HG02571 (cell line): ENCODE results near the gene KRTAP16-1.
"Not testable (repeated sequence)": the region's sequence is repeated elsewhere in the genome, so short reads cannot be mapped to it uniquely, and the experiment has no call there.

Experiments used
- ATAC-seq: cut with Tn5 transposase; IDR thresholded peaks from one replicate; pipeline ENCODE4 v1.9.1; 2021; ENCODE audit warnings: mild to moderate bottlenecking, moderate library complexity; ENCODE audit not compliant: unreplicated experiment

The KRTAP16-1 gene

GRCh38 chr17:41302981-41303380 lies 6.1 kb downstream of the KRTAP16-1 start:
- no peak for ATAC-seq

- ATAC-seq, result no peak
Observed at GRCh38 chr17:41301916-41302901, 6.9 kb downstream of the KRTAP16-1 start, which contains the start of gene KRTAP29-1. TSS of gene KRTAP29-1 (minus strand) at chr17:41302851. CDS start at chr17:41302851, 0 bp downstream.

GRCh38 chr17:41301204-41301790 lies 7.8 kb downstream of the KRTAP16-1 start:
- ATAC-seq, result no peak

- ATAC-seq, result no peak
Observed at GRCh38 chr17:41298458-41299135, 10.5 kb downstream of the KRTAP16-1 start.

- no peak for ATAC-seq
Observed at GRCh38 chr17:41296846-41297245, 12.3 kb downstream of the KRTAP16-1 start.

- no peak for ATAC-seq
Observed at GRCh38 chr17:41294016-41294415, 15.1 kb downstream of the KRTAP16-1 start.

- no peak for ATAC-seq
Observed at GRCh38 chr17:41287050-41287449, 22.1 kb downstream of the KRTAP16-1 start.

- ATAC-seq, result no peak
Observed at GRCh38 chr17:41284546-41284945, 24.6 kb downstream of the KRTAP16-1 start.

GRCh38 chr17:41284043-41284442 lies 25.1 kb downstream of the KRTAP16-1 start:
- no peak for ATAC-seq

- no peak for ATAC-seq
Observed at GRCh38 chr17:41278176-41278955, 30.7 kb downstream of the KRTAP16-1 start.

- not testable (repeated sequence) for ATAC-seq
Observed at GRCh38 chr17:41275648-41276190, 33.4 kb downstream of the KRTAP16-1 start, which contains the start of gene KRTAP9-7. TSS of gene KRTAP9-7 (plus strand) at chr17:41275698. CDS start at chr17:41275698, 0 bp downstream.

- ATAC-seq, result no peak
Observed at GRCh38 chr17:41271858-41272257, 37.3 kb downstream of the KRTAP16-1 start.

- not testable (repeated sequence) for ATAC-seq
Observed at GRCh38 chr17:41271323-41271722, 37.8 kb downstream of the KRTAP16-1 start.

GRCh38 chr17:41267711-41268110 lies 41.4 kb downstream of the KRTAP16-1 start:
- ATAC-seq, result no peak

- no peak for ATAC-seq
Observed at GRCh38 chr17:41265078-41265477, 44.0 kb downstream of the KRTAP16-1 start, which contains the start of gene KRTAP9-6. TSS of gene KRTAP9-6 (plus strand) at chr17:41265378. CDS start at chr17:41265378, 0 bp downstream.

GRCh38 chr17:41264599-41264998 lies 44.5 kb downstream of the KRTAP16-1 start:
- no peak for ATAC-seq

- no peak for ATAC-seq
Observed at GRCh38 chr17:41263212-41263611, 45.9 kb downstream of the KRTAP16-1 start.

- ATAC-seq, result no peak
Observed at GRCh38 chr17:41258406-41258805, 50.7 kb downstream of the KRTAP16-1 start.
